HG02610 (cell line): ENCODE results near the gene MXRA8.

Source experiments
- ATAC-seq: cut with Tn5 transposase; IDR thresholded peaks from one replicate; pipeline ENCODE4 v1.9.1; 2021; ENCODE audit warnings: mild to moderate bottlenecking, moderate library complexity; ENCODE audit not compliant: unreplicated experiment

Gene MXRA8

GRCh38 chr1:1309251-1310108 is 48.9 kb downstream of the MXRA8 start:
- ATAC-seq: no peak

GRCh38 chr1:1308756-1309250 is 49.6 kb downstream of the MXRA8 start:
- ATAC-seq: peak; percentile 0

- ATAC-seq: peak; percentile 50
Measured at GRCh38 chr1:1307923-1308755, 50.2 kb downstream of the MXRA8 start, which contains the start of the genes ACAP3 and PUSL1. ACAP3 (minus strand) TSS chr1:1307930; CDS start chr1:1307815, 115 bp downstream. PUSL1 (plus strand) TSS chr1:1308597; CDS start chr1:1308644, 47 bp downstream.

- ATAC-seq: peak; percentile 6
Measured at GRCh38 chr1:1307261-1307922, 51.0 kb downstream of the MXRA8 start.

DNA sequence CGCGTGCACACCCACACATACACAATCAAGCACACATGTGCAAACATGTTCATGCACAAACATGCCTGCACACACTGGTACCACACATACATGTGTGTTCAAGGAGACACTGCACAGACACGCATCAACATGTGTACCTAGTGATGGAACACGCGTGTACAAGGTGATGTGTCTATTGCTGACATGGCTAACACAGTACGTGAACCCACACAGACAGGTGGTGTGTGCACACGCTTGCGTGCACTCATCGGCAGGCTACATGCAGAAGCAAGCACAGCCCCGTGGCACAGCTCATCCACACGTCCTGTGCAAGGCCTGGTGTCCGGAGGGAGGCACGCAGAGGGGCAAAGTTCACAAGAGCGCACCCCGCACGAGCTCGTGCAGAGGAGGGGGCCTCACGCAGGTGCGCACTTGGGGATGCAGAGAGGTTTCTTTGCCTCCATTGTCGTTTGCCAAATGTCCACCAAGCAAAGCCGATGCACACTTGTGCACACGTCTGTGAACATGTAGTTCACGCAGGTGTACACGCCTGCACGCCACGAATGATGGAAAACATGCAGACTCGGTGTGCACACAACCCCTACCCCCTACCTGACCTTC is 51.6 kb downstream of the MXRA8 start:
- ATAC-seq: no peak

DNA sequence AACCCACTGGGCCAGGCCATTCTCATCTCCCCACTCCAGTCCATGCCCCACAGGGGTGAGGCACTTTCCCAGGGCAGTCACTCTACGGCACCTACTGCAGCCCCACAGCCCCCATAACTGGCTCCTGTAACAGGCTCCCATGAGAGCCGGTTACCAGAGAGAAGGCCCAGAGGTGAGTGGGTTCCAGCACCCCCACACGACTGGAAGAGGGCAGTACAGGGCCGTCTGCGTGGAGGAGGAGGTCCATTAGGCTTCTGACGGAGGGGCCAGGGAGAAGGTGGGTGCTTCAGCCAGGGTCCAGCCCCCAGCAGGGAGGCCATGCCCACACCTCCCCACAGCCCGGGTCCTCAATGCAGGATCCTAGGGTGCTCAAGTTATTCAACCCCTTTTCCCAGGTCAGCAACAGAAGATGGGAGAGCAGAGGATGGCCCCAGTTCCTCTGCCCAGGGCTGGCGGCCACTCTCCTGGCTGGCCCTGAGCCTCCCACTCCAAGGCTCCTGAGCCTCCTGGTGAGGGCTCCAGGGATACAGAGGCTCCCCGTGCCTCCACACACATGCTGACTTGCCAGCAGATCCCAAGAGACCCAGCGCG is 52.2 kb downstream of the MXRA8 start:
- no peak for ATAC-seq

DNA sequence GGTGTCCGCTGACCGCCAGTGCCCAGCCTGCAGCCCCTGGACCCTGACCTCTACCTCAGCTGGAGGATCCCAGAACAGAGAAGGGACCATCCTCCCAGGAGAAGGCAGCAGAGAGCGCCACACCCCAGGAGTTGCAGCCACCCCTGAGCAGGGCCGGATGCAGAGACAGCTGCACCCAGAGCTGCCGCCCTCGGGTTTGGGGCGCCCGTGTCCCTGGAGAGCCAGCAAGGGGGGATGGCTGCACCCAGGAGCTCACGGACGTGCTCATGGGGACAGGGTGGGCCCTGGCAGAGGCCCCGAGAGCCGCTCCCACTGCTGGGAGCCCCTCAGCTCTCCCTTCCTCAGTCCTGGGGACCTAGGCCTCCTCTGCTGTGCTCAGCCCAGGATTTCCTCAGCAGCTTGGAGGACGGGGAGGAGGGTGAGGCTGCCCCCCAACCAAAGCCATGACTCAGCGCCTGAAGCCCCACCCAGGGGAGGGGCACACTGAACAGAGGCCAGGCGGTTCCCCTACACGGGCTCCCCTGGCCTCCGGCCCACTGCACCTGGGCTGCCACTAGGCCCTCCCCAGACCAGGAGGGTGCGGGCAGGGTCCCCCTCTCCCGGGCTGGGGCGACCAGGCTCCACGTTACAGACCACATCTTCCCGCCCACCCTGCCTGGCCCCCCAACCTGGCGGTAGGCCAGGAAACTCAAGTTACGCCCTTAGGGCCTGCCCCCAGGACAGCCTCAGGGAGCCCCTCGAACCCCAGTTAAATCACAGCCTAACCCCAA is 52.9 kb downstream of the MXRA8 start:
- no peak for ATAC-seq

DNA sequence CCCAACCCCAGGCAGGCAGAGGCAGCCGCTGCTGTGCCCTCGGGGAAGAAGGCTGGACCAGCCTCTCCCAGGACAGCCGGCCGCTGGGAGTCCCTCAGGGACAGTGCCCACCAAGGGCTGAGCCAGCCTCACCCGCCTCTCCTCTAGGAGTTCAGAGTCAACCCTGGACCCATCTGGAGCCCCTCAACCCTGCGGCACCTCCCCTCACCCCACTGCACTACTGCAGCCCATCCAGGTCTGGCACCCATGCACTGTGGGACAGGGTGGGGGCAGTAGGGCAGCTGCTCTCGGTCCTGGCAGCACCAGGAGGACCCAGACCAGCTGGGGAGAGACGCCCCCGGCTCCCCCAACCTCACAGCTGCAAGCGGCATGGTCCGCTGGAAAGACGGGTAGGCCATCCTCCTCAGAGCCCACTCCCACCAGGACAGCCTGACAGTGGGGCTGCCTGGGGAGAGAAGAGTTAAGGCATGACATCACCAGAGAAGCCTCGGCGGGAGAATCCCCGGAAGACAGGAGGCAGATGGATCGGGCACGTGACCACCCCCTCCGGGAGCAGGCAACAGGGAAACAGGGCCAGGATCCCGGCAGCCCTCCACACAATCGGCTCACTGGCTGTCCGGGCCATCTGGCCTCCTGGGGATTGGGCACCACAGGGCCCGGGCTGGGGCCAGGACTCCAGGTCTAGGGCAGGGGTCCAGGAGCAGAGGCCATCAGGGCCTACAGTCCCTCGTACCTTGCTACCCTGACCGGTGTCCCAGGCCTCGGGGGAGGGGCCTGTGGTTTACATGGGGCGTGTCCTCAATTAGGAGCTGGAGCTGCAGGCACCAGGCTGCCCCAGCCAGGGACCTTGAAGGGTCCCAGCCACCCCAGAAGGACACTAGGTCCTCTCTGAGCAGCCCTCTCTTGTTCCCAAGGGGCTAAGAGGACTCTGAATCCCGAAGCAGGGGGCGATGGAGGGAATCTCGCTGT is 53.7 kb downstream of the MXRA8 start:
- ATAC-seq: no peak

DNA sequence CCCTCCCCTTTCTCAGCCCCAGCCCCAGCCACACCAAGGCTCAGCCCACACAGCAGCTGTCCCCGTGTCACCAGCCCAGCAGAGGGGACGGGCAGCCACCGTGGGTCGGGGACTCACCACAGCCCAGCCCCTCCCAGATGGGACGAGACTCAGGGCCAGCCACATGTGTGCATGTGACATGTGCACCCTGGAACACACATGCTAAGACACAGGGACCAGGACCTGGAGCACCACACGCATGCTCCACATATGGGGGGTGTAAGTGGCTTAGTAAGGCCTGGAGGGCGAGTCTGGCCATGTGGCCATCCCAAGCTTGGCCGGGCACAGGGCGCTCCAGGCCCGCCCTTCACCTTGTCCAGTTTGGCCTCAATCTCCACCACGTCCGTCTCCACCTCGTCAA is 54.6 kb downstream of the MXRA8 start:
- no peak for ATAC-seq

- no peak for ATAC-seq
Measured at GRCh38 chr1:1302951-1303509, 55.3 kb downstream of the MXRA8 start.
